Neural cell (in vitro differentiated cells): ENCODE results near the gene PLA2G12A. TPM values are rescaled to one million over a fixed set of nuclear protein-coding genes. Genes with fewer than 3 reads are reported as not detected.

Source experiments
- H2AFZ ChIP-seq: fragments of 200-600, 300-800 bp; sonication (generic), shearing (Covaris generic); 2 replicates; pipeline ENCODE4 v1.6.0; 2014; ENCODE audit warnings: low read depth, mild to moderate bottlenecking, antibody characterized with exemption, low read length, moderate library complexity
- H3F3A ChIP-seq: fragments of 200-600 bp; shearing (Covaris generic); 2 replicates; pipeline ENCODE4 v1.6.1; 2016; ENCODE audit warnings: mild to moderate bottlenecking, moderate library complexity, mixed read lengths, antibody characterized with exemption, low read length; ENCODE audit not compliant: insufficient read depth, poor library complexity, severe bottlenecking
- H3K27ac ChIP-seq: fragments of 200-600, 300-800 bp; sonication (generic), shearing (Covaris generic); 2 replicates; pipeline ENCODE4 v1.5.1; 2014; ENCODE audit warnings: mild to moderate bottlenecking, low read length, moderate library complexity
- H3K27me3 ChIP-seq: fragments of 300-800, 200-600 bp; sonication (generic), shearing (Covaris generic); 2 replicates; pipeline ENCODE4 v1.6.0; 2014; ENCODE audit warnings: mild to moderate bottlenecking, low read depth, low read length, moderate library complexity; ENCODE audit not compliant: insufficient read depth
- H3K36me3 ChIP-seq: fragments of 300-800, 200-600 bp; sonication (generic), shearing (Covaris generic); 2 replicates; pipeline ENCODE4 v1.5.1; 2014; ENCODE audit warnings: mild to moderate bottlenecking, antibody characterized with exemption, low read length, moderate library complexity; ENCODE audit not compliant: insufficient read depth
- H3K4me2 ChIP-seq: fragments of 300-800, 200-600 bp; sonication (generic), shearing (Covaris generic); 2 replicates; pipeline ENCODE4 v1.6.0; 2014; ENCODE audit warnings: mild to moderate bottlenecking, low read length
- H3K4me3 ChIP-seq: fragments of 300-800, 200-600 bp; sonication (generic), shearing (Covaris generic); 2 replicates; pipeline ENCODE4 v1.5.1; 2014; ENCODE audit warnings: mild to moderate bottlenecking, low read length, moderate library complexity
- H3K79me2 ChIP-seq: fragments of 200-600 bp; shearing (Covaris generic); replicated peaks from 2 replicates; pipeline ENCODE4 v1.6.0; 2014; ENCODE audit warnings: mild to moderate bottlenecking, low read length, moderate library complexity; ENCODE audit not compliant: insufficient read depth
- H3K9ac ChIP-seq: fragments of 300-800, 200-600 bp; sonication (generic), shearing (Covaris generic); 2 replicates; pipeline ENCODE4 v1.6.1; 2016; ENCODE audit warnings: mild to moderate bottlenecking, low read length, mixed read lengths
- H3K9me2 ChIP-seq: fragments of 200-600 bp; shearing (Covaris generic); 2 replicates; pipeline ENCODE4 v1.6.1; 2016; ENCODE audit warnings: mild to moderate bottlenecking, low read length, mixed read lengths; ENCODE audit not compliant: insufficient read depth
- H3K9me3 ChIP-seq: fragments of 200-600, 300-800 bp; sonication (generic), shearing (Covaris generic); 2 replicates; pipeline ENCODE4 v1.6.1; 2016; ENCODE audit warnings: mild to moderate bottlenecking, mixed run types, low read length, moderate library complexity, mixed read lengths
- H4K20me1 ChIP-seq: fragments of 200-600 bp; shearing (Covaris generic); 2 replicates; pipeline ENCODE4 v1.6.1; 2016; ENCODE audit warnings: mild to moderate bottlenecking, mixed run types; ENCODE audit not compliant: insufficient read depth
- EP300 ChIP-seq: fragments of 450-650 bp; conservative IDR thresholded peaks from 2 replicates; pipeline ENCODE4 v1.6.1; 2014; ENCODE audit warnings: antibody characterized with exemption, mild to moderate bottlenecking, moderate library complexity; ENCODE audit not compliant: poor library complexity, severe bottlenecking
- EZH2 ChIP-seq: fragments of 200-600, 300-800 bp; shearing (Covaris generic), sonication (generic); IDR thresholded peaks from 2 replicates; pipeline ENCODE4 v1.6.1; 2014; ENCODE audit warnings: antibody characterized with exemption, low read length, borderline replicate concordance, mild to moderate bottlenecking; ENCODE audit not compliant: insufficient read depth, poor library complexity, severe bottlenecking
- MXI1 ChIP-seq: fragments of 450-650 bp; conservative IDR thresholded peaks from 2 replicates; pipeline ENCODE4 v1.6.1; 2014; ENCODE audit warnings: antibody characterized with exemption, mild to moderate bottlenecking; ENCODE audit not compliant: poor library complexity, severe bottlenecking
- POLR2AphosphoS5 ChIP-seq: IDR thresholded peaks from 2 replicates; pipeline ENCODE4 v1.6.1; 2012
- RAD21 ChIP-seq: fragments of 450-650 bp; conservative IDR thresholded peaks from 2 replicates; pipeline ENCODE4 v1.6.1; 2014; ENCODE audit warnings: antibody characterized with exemption, mild to moderate bottlenecking, moderate library complexity
- REST ChIP-seq: IDR thresholded peaks from 2 replicates; pipeline ENCODE4 v1.6.1; 2012; ENCODE audit warnings: borderline replicate concordance
- SMC3 ChIP-seq: fragments of 450-650 bp; conservative IDR thresholded peaks from 2 replicates; pipeline ENCODE4 v1.6.1; 2014; ENCODE audit warnings: antibody characterized with exemption, mild to moderate bottlenecking, moderate library complexity; ENCODE audit not compliant: poor library complexity
- TAF1 ChIP-seq: IDR thresholded peaks from 2 replicates; pipeline ENCODE4 v1.6.1; 2012; ENCODE audit warnings: low read depth
- polyA plus RNA-seq: library from polyadenylated mRNA; depleted of rRNA; stranded (reverse); fragments of >200 nt; gene quantifications from 2 replicates; pipeline ENCODE4 v1.2.3, GENCODE V29; 2014
- TF ChIP-seq, protein P1 (sequence below): fragments of 450-650 bp; IDR thresholded peaks from 2 replicates; pipeline ENCODE4 v1.5.1; 2014; ENCODE audit warnings: antibody characterized with exemption, mild to moderate bottlenecking, moderate library complexity; ENCODE audit not compliant: poor library complexity, severe bottlenecking

PLA2G12A gene
- polyA plus RNA-seq, 1 donor from 2014 or later = 31.2 TPM

DNA sequence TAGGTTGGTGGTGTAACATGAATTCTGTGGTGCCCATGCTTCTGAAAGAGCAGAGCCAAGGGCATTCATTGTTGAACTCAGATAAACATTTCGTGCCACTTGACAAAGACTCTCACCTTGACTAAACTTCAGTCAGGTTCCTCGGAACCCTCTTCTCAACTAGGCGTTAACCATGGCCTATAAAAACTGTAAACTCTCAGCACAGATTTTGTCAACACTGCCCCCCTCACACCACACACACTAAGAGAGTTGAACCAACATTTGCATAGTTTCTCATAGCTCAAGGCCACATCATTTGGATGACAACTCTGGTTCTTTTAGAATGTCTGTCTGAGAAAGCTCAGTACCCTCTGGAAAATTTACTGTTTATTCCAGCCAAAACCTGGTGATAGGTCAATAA is 54.7 kb downstream of the PLA2G12A start:
- Histone ChIP-seq H3K4me3 (no peak overlapping the region), H3K9ac (no peak overlapping the region), H2AFZ (no peak overlapping the region), H4K20me1 (no peaks in the 10 kb centered on the region), H3K27me3 (no peaks in the 10 kb centered on the region), H3F3A (no peaks in the 10 kb centered on the region), H3K9me2 (no peaks in the 10 kb centered on the region), H3K36me3 (no peaks in the 10 kb centered on the region), H3K4me2 (no peak overlapping the region), H3K9me3 (no peaks in the 10 kb centered on the region), H3K79me2 (no peaks in the 10 kb centered on the region), H3K27ac (no peak overlapping the region)
- TF ChIP-seq EP300 = no peak
- TF ChIP-seq EZH2 = no peak

DNA sequence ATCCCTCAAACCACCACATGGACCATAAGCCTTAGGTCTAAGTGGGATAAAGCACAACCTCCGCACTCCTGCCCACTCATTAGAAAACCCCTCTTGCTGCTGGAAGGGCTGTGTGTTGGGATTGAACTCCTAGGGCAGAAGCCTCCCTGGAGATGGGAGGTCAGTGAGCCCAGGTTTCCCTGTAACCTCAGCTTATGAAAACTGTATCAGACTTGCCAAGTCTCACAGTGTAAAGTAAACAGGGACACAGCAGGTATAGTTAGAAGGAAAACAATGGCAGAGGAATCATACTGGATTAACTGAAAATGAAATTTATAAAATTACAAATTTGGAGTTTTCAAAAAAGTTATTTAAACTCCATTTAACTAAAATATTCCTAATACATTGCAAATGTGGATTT is 56.6 kb downstream of the PLA2G12A start:
- Histone ChIP-seq H3K4me2 (no peak overlapping the region), H3K9me2 (no peaks in the 10 kb centered on the region), H3K79me2 (no peaks in the 10 kb centered on the region), H3K27me3 (no peaks in the 10 kb centered on the region), H3F3A (no peaks in the 10 kb centered on the region), H3K27ac (no peak overlapping the region), H3K36me3 (no peaks in the 10 kb centered on the region), H3K4me3 (no peak overlapping the region), H3K9ac (no peak overlapping the region), H4K20me1 (no peaks in the 10 kb centered on the region), H3K9me3 (no peaks in the 10 kb centered on the region), H2AFZ (no peak overlapping the region)
- TF ChIP-seq POLR2AphosphoS5 (no peak), EP300 (no peak), TAF1 (no peak), RAD21 (no peak), EZH2 (no peak)

DNA sequence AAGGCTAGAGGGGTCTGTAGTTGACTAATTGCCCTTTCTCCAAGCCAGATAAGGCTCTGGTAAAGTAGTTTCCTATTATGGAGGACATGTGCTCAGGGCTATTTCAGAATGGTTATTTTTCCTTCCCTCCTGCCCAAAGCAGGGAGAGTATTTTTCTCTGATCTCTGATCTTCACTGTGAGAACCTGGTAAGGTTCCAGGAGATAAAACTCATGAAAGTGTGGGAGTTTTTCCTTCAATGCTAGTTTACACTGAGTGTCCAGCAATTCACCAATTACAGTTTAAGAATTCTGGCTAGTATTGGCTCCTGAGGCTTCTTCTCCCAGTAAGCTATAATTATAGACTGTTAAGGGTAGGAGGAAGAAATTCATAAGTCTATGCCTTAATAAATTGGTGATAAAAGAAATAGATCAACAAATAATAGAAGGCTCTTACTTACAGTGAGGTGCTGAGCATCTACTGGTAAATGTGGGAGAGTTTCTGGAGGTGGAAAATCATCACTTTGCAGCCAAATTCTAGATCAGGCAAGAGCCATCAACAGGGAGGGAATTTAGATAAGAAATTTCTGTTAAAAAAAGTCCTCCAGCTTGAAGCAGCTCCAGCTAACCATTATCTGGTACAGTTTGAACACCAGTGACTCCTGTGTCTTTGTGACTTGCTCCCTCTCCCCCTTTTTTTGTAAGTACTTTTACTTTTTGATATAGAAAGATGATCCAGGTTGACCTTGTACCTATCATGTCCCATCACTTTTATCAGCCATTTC is 57.5 kb downstream of the PLA2G12A start:
- H3K4me3 ChIP-seq = no peak overlapping the region
- no peaks in the 10 kb centered on the region for H3K27me3 ChIP-seq
- H3K79me2 ChIP-seq = no peaks in the 10 kb centered on the region
- no peaks in the 10 kb centered on the region for H3K9me3 ChIP-seq
- H3K27ac ChIP-seq = no peak overlapping the region
- no peak overlapping the region for H3K4me2 ChIP-seq
- H3K36me3 ChIP-seq = no peaks in the 10 kb centered on the region
- TF ChIP-seq POLR2AphosphoS5 (no peak), RAD21 (no peak), EP300 (no peak), SMC3 (no peak), EZH2 (no peak), MXI1 (no peak), REST (no peak), TAF1 (no peak)
- TF ChIP-seq, protein P1, sequence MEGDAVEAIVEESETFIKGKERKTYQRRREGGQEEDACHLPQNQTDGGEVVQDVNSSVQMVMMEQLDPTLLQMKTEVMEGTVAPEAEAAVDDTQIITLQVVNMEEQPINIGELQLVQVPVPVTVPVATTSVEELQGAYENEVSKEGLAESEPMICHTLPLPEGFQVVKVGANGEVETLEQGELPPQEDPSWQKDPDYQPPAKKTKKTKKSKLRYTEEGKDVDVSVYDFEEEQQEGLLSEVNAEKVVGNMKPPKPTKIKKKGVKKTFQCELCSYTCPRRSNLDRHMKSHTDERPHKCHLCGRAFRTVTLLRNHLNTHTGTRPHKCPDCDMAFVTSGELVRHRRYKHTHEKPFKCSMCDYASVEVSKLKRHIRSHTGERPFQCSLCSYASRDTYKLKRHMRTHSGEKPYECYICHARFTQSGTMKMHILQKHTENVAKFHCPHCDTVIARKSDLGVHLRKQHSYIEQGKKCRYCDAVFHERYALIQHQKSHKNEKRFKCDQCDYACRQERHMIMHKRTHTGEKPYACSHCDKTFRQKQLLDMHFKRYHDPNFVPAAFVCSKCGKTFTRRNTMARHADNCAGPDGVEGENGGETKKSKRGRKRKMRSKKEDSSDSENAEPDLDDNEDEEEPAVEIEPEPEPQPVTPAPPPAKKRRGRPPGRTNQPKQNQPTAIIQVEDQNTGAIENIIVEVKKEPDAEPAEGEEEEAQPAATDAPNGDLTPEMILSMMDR = no peak
- no peaks in the 10 kb centered on the region for H3K9me2 ChIP-seq
- H2AFZ ChIP-seq = no peak overlapping the region
- H3K9ac ChIP-seq = no peak overlapping the region
- H4K20me1 ChIP-seq = no peaks in the 10 kb centered on the region
- H3F3A ChIP-seq = no peaks in the 10 kb centered on the region
